Nephron (organoid): ENCODE results near the gene CFAP43.
A peak's percentile ranks its signal among the peaks of the same experiment; 100 is the strongest.

ENCODE experiments used
- H3K27ac Mint-ChIP-seq, 3 experiments: 2 replicates each; pipeline ENCODE4 v1.8.0; 2020; ENCODE audit warnings: mixed read lengths in 3 of 3, mild to moderate bottlenecking in 2 of 3, moderate library complexity in 1 of 3
- H3K27me3 Mint-ChIP-seq: 2 replicates; pipeline ENCODE4 v1.8.0; 2021; ENCODE audit warnings: low read depth, mild to moderate bottlenecking, moderate library complexity, mixed read lengths
- H3K36me3 Mint-ChIP-seq: 2 replicates; pipeline ENCODE4 v1.8.0; 2020; ENCODE audit warnings: low read depth, mixed read lengths
- H3K4me1 Mint-ChIP-seq: 2 replicates; pipeline ENCODE4 v1.8.0; 2020; ENCODE audit warnings: mixed read lengths
- H3K4me3 Mint-ChIP-seq, 3 experiments: 2 replicates each; pipeline ENCODE4 v1.8.0; 2020; ENCODE audit warnings: mild to moderate bottlenecking in 3 of 3, mixed read lengths in 3 of 3, moderate library complexity in 2 of 3
- H3K9me3 Mint-ChIP-seq: 2 replicates; pipeline ENCODE4 v1.8.0; 2020; ENCODE audit warnings: mixed read lengths
- TF ChIP-seq, protein P1 (sequence below), 3 experiments: fragments of 200-600 bp; sonication (generic); IDR thresholded peaks; one replicate each; pipeline ENCODE4 v1.5.0; 2021; ENCODE audit warnings: antibody characterized with exemption in 3 of 3; ENCODE audit not compliant: unreplicated experiment in 3 of 3

CFAP43 gene

DNA sequence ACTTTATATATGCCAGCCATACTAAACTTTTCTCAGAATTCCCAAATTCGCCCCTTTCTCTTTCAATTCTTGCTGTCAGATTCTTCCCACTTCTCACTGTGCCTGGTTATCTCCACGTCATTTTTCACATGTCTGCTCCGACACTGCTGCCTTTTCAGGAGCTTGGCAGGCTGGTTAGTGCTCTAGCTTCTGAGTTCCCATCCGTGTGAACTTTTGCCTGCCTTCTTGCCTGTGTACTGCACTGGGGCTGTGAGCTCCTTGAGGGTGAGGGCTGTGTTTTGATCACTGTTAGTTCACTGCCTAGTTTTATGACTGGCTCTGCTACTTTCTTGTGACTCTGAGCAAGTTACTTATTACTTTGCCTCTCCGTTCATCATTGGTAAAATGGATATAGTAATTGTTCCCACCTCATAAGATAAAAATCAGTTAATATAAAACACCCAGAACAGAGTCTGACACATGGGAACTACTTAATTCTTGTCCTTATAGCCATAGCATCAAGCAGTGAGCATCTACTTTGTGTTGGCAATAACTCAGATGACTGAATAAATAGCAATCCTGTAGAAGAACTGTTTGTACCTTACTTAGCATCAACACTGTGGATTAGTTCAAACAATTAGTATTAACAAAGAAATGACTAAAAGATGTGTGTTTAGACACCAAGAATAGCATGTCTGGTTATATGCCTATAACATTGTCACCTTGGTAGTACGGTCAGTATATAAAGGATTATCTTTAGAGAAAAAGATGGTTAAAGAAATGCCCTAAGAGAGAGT lies 28.0 kb upstream of the CFAP43 start:
- TF ChIP-seq, protein P1, sequence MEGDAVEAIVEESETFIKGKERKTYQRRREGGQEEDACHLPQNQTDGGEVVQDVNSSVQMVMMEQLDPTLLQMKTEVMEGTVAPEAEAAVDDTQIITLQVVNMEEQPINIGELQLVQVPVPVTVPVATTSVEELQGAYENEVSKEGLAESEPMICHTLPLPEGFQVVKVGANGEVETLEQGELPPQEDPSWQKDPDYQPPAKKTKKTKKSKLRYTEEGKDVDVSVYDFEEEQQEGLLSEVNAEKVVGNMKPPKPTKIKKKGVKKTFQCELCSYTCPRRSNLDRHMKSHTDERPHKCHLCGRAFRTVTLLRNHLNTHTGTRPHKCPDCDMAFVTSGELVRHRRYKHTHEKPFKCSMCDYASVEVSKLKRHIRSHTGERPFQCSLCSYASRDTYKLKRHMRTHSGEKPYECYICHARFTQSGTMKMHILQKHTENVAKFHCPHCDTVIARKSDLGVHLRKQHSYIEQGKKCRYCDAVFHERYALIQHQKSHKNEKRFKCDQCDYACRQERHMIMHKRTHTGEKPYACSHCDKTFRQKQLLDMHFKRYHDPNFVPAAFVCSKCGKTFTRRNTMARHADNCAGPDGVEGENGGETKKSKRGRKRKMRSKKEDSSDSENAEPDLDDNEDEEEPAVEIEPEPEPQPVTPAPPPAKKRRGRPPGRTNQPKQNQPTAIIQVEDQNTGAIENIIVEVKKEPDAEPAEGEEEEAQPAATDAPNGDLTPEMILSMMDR (IDR thresholded peaks at IDR 0.05; ENCODE audit: unreplicated experiment in 3 of 3), result no peak
- peak overlapping the region; percentile 19 to 81 (median 57) for H3K27ac Mint-ChIP-seq
- no peaks in the 10 kb centered on the region for H3K27me3 Mint-ChIP-seq

DNA sequence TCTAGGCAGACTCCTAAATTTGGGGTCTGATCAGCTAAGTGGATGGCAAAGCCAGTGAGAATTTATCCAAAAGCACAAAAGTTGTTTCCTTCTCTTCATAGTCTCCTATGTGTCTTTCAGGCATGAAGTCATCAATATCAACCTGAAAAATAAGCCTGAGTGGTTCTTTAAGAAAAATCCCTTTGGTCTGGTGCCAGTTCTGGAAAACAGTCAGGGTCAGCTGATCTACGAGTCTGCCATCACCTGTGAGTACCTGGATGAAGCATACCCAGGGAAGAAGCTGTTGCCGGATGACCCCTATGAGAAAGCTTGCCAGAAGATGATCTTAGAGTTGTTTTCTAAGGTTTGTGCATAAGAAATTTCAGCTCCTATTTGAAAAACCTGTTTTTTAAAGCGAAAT lies 27.3 kb upstream of the CFAP43 start:
- no peak overlapping the region for H3K4me3 Mint-ChIP-seq
- H3K36me3 Mint-ChIP-seq, result peaks cover 33% of the 10 kb centered on the region
- H3K9me3 Mint-ChIP-seq, result no peaks in the 10 kb centered on the region
- peak overlapping the region in 2 of 3 experiments; percentile 57 to 81 for H3K27ac Mint-ChIP-seq
- TF ChIP-seq, protein P1 (IDR thresholded peaks at IDR 0.05; ENCODE audit: unreplicated experiment in 3 of 3), result no peak
- H3K27me3 Mint-ChIP-seq, result no peaks in the 10 kb centered on the region
- peaks cover 17% of the 10 kb centered on the region for H3K4me1 Mint-ChIP-seq

More for the DNA sequence above, 28.0 kb upstream of the CFAP43 start:
- H3K9me3 Mint-ChIP-seq, result no peaks in the 10 kb centered on the region
- H3K4me3 Mint-ChIP-seq, result peak overlapping the region in 2 of 3 experiments; percentile 11 to 37
- H3K36me3 Mint-ChIP-seq, result peaks cover 33% of the 10 kb centered on the region
- H3K4me1 Mint-ChIP-seq, result peaks cover 17% of the 10 kb centered on the region

GRCh38 chr10:104258209-104258608 lies 26.0 kb upstream of the CFAP43 start:
- no peak overlapping the region for H3K27ac Mint-ChIP-seq
- peaks cover 29% of the 10 kb centered on the region for H3K36me3 Mint-ChIP-seq
- no peaks in the 10 kb centered on the region for H3K9me3 Mint-ChIP-seq
- H3K27me3 Mint-ChIP-seq, result no peaks in the 10 kb centered on the region
- H3K4me3 Mint-ChIP-seq, result no peak overlapping the region
- peaks cover 24% of the 10 kb centered on the region for H3K4me1 Mint-ChIP-seq
- TF ChIP-seq, protein P1 (IDR thresholded peaks at IDR 0.05; ENCODE audit: unreplicated experiment in 3 of 3), result no peak

DNA sequence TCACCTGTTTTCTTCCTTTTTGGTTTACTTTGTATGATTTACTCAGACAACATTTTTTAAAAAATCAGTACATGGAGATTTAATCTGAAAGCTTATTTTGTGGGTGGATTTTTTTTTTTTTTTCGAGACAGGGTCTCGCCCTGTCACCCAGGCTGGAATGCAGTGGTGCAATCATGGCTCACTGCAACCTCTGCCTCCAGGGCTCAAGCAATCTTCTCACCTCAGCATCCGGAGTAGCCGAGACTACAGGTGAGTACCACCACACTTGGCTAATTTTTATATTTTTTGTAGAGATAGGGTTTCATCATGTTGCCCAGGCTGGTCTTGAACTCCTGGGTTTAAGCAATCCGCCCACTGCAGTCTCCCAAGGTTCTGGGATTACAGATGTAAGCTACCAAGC lies 25.1 kb upstream of the CFAP43 start:
- Mint-ChIP-seq H3K36me3 (peaks cover 29% of the 10 kb centered on the region), H3K4me3 (peak overlapping the region in 1 of 3 experiments; percentile 28)
- TF ChIP-seq, protein P1 (IDR thresholded peaks at IDR 0.05; ENCODE audit: unreplicated experiment in 3 of 3), result no peak

DNA sequence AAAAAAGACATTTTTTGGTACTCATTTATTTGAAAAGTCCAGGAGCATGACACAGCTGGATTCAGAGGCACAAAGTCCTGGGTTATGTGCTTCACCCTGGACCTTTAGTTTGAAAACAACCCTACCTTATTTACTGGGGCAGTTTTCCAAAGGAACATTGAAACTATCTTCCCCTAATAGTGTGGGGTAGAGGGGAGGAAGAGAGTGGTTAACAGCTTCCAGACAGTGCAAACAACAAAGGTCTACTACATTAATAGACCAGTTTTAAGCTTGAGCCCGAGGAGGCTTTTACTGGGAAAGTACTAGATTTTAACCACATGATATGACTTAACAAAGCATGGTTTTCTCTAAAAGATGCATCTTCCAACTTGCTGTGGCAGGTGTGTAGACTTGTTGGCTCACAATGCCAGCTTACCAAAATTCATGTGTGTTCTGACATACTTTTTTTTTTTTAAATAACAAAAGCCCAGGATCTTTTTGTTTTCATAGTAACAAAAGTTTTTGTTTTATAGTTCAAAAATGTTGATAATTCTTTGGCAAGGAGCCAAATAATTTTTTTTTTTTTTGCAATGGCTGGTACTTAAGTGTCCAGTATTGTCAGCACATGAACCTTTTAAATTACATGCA lies 24.3 kb upstream of the CFAP43 start:
- Mint-ChIP-seq H3K36me3 (peaks cover 29% of the 10 kb centered on the region), H3K4me3 (peak overlapping the region in 2 of 3 experiments; percentile 93 to 98), H3K27ac (peak overlapping the region; percentile 83 to 95 (median 93)), H3K27me3 (no peaks in the 10 kb centered on the region), H3K4me1 (peaks cover 24% of the 10 kb centered on the region), H3K9me3 (no peaks in the 10 kb centered on the region)
- TF ChIP-seq, protein P1 (IDR thresholded peaks at IDR 0.05; ENCODE audit: unreplicated experiment in 3 of 3), result no peak

More for the DNA sequence above, 25.1 kb upstream of the CFAP43 start:
- H3K27ac Mint-ChIP-seq, result no peak overlapping the region
- no peaks in the 10 kb centered on the region for H3K9me3 Mint-ChIP-seq
- H3K27me3 Mint-ChIP-seq, result no peaks in the 10 kb centered on the region
- peaks cover 24% of the 10 kb centered on the region for H3K4me1 Mint-ChIP-seq
